SHP77 (cell line): Measurements from ENCODE around the gene OS9.
"Not testable (repeated sequence)": the region's sequence is repeated elsewhere in the genome, so short reads cannot be mapped to it uniquely, and the experiment has no call there.

ENCODE experiments used
- DNase-seq, 2 experiments: peaks; one replicate each; lab custom pipeline; 2025; lab: John Stamatoyannopoulos, UW

Gene OS9

GRCh38 chr12:57695770-57696432 lies 2.0 kb downstream of the OS9 start:
- DNase-seq = no peak

GRCh38 chr12:57697076-57697475 lies 3.1 kb downstream of the OS9 start:
- DNase-seq = no peak

GRCh38 chr12:57698414-57698813 lies 4.5 kb downstream of the OS9 start:
- no peak for DNase-seq

- no peak for DNase-seq
Observed at GRCh38 chr12:57700317-57700716, 6.4 kb downstream of the OS9 start.

GRCh38 chr12:57707250-57707649 lies 13.3 kb downstream of the OS9 start:
- no peak for DNase-seq

- no peak for DNase-seq
Observed at GRCh38 chr12:57708296-57708695, 14.4 kb downstream of the OS9 start.

GRCh38 chr12:57712701-57713100 lies 18.8 kb downstream of the OS9 start:
- no peak for DNase-seq

- DNase-seq = no peak
Observed at GRCh38 chr12:57713209-57713608, 19.3 kb downstream of the OS9 start.

GRCh38 chr12:57715036-57715748 lies 21.3 kb downstream of the OS9 start:
- DNase-seq = not testable (repeated sequence)

GRCh38 chr12:57715786-57716185 lies 21.9 kb downstream of the OS9 start:
- no peak for DNase-seq

GRCh38 chr12:57716305-57716704 lies 22.4 kb downstream of the OS9 start:
- no peak for DNase-seq

GRCh38 chr12:57717131-57717530 lies 23.2 kb downstream of the OS9 start:
- no peak for DNase-seq

- no peak for DNase-seq
Observed at GRCh38 chr12:57717846-57718640, 24.1 kb downstream of the OS9 start.

GRCh38 chr12:57718641-57719528 lies 25.0 kb downstream of the OS9 start:
- no peak for DNase-seq

GRCh38 chr12:57719777-57720605 lies 26.1 kb downstream of the OS9 start:
- no peak for DNase-seq

- DNase-seq = no peak
Observed at GRCh38 chr12:57720606-57721595, 27.0 kb downstream of the OS9 start.

GRCh38 chr12:57721846-57722608 lies 28.1 kb downstream of the OS9 start:
- not testable (repeated sequence) for DNase-seq

- DNase-seq = peak in 1 of 2 experiments; percentile 19
Observed at GRCh38 chr12:57722716-57723629, 29.0 kb downstream of the OS9 start.
